CD4-positive, alpha-beta T cell treated with Interleukin-6 at 100 ng/mL for 8 hours (primary cell): Measurements from ENCODE around the gene BMPR1A.
"Not testable (repeated sequence)": the region's sequence is repeated elsewhere in the genome, so short reads cannot be mapped to it uniquely, and the experiment has no call there.

Source experiments
- DNase-seq: peaks from one replicate; pipeline ENCODE4 v3.0.0-alpha.2; 2020; ENCODE audit warnings: mixed read lengths, low spot score

BMPR1A gene

DNA sequence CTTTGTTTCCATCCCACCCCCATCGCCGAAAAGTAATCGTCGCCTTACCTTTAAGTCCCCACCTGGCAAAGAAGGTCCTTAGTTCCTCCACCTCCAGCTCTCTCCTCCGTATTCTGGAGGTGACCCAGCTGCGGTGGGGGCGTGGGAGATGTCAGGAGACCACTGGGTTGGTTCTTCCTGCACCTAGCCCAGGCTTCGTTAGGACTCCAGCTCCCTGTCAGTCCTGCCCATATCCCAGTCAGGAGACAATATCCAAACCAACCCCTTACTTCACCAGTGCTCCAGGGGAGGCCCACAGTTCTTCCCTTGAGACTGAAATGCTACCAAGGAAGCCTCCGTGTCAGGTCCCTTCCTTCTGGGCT is 212.6 kb downstream of the BMPR1A start:
- DNase-seq = no peak

DNA sequence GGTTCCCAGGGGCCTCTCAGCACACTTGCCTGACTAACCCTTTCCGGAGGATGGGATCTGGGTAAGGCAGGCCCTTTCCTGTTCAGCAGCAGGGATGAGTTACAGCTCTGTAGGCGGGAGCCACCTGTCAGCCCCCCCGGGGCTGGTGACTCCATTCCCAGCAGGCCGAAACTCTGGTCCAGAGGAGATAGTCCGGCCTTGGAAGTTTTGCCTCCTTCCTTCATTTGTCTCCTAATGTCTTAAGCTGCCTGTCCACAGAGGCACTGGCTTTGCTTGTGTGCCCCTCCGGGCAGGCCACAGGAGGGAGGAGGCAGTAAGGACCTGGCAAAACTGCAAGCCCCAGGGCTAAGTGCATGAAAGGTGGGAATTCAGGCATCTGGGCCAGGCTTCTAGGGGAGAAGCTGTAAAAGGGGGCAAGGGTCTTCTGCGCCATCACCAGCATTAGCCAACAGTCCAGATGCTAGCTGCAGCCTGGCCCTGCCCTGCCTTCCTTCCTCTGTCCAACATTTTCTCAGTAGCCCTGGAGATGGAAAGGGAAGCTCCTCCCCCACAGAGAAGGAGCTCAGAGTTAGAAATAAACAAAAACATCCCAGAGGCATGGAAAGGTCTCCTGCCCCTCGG is 213.1 kb downstream of the BMPR1A start:
- no peak for DNase-seq

DNA sequence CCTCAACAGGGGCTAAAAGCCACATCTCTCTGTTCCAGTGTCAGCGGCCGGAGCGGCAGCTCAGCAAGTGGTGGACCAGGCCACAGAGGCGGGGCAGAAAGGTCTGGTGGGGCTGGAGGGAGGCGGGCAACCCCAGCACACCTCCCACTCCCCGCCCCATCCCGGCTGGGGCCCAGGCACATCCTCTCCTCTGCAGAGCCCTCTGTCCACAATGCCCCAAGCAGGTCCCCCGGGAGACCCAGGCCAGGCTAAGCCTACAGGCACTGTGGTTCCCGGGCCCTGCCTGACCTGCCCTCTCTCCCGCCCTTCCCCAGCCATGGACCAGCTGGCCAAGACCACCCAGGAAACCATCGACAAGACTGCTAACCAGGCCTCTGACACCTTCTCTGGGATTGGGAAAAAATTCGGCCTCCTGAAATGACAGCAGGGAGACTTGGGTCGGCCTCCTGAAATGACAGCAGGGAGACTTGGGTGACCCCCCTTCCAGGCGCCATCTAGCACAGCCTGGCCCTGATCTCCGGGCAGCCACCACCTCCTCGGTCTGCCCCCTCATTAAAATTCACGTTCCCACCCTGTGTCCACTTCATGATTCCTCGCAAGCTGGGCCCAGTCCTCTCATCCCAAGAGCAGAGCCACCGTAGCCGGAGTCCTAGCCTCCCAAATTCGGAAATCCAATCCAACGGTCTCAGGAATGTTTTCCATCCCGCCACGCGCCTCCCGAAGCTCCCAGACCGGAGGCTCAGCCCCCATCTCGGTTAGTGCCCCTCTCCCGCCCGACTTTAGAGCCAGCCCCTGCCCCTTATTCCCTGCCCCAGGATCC is 214.0 kb downstream of the BMPR1A start:
- no peak for DNase-seq

DNA sequence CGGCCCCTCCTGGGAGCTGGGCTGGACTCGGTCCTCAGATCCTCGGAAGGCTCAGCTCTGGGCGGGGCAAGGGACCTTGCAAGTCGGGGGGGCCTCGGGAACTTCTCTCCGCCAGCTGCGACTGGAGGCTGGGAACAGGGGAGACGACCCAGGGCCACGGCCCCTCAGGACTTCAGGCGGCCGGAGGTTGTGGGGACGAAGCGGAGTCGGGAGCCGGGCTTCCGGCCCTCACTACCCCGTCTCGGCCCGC is 214.5 kb downstream of the BMPR1A start:
- no peak for DNase-seq

DNA sequence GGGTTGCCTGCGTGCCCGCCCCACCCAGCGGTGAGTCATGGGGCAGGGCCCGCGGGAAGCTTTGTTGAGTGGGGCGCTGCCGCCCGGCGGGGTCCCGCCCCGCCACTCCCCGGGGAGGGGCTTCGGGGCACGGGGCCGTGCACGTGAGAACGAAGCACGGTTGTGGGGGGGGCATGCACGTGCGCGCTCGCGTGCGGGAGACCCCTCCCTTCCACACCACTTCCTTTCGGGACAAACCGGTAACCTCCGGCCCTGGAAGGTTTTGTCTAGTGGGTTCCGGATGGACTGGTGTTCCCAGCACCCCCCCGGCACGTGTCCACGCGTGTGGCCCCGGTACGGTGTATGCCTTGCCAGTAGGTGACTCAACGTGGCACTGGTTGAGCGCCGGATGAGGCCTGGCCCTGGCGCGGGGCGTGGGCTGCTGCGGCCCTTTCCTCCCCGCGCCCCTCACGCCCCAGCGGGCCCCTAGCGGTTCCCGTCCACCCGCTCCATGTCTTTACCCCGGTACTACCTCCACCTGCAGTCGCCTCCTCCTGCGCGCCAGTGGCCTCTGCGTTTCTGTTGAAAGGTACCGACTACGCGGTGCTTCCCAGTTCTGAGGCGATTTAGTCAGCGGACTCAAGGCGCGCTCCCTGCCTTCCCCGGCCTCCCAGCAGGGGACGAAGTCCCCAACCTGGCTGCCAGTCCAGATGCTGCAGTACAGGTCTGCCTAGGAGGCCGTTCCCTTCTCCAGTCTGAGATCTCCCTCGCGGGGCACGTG is 215.0 kb downstream of the BMPR1A start:
- peak; percentile 89 for DNase-seq

DNA sequence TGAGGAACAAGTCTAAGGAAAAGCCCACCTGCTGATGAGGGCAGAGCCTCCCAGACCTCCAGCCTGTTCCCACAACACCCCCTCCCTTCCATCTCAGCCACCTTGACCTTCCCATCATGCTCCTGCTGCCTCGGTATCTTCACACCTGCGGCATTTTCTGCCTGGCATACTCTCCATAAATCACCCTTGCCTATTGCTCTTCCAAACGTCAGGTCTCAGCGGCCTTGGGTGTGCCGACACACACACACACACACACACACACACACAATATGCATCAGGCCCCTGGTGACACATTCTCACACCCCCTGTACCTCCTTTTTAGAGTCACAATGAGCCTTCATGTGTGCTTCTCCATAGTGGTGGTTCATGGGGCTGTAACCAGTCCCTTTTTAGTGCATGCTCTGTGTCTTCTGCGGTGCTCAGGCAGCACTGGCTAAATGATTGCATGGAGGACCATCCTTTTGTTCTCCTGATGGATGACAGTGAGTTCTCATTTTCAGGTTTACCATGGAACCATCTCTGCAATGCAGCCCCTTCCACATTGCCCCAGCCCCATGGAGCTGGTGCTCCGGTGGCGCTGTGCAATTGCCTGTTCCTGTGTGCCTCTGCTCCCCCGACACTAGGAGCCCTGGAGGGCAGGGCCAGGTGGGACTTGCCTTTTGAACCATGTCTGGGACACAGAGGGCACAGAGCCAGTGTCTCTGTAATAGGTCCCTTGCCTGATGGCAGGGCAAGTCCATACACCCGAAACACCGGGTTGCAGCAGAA is 216.4 kb downstream of the BMPR1A start:
- DNase-seq = no peak

DNA sequence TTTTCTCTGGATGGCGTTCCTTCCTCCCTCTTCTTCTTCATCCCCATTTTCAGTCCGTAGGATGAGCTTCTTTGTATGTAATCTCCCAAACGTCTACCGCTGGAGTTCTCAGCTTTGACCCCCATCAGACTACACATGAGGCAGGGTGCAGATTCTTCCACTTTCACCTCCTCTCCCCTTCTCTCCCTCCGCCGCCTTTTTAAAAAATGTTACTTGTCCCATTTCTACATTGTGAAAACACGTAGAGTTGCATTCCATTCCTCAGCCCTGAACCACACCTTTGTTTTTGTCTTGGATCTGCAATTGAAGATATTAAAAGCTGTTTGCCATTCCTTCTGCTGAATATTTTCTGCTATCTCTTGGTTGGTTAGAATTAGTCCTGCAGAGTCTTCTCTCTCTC is 218.1 kb downstream of the BMPR1A start:
- DNase-seq = no peak

DNA sequence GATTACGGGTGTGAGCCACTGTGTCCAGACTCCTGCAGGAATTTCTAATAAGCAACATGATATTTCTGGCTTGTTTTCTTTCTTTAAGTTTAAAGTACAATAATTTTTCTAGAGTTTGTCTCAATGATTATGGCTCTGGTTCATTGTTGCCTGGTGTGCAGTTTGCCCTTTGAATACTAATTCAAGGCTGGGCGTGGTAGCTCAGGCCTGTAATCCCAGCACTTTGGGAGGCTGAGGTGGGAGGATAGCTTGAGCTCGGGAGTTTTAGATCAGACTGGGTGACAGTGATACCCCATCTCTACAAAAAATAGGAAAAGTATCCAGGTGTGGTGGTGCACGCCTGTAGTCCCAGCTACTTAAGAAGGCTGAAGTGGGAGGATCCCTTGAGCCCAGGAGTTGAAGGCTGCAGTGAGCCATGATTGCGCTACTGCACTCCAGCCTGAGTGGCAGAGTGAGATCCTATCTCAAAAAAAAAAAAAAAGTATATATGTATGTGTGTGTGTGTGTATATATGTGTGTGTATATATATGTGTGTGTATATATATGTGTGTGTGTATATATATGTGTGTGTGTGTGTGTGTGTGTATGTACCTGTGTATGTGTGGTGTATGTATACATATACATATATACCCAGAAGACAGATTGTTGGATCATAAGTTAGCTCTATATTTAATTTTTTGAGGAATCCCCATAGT is 220.1 kb downstream of the BMPR1A start:
- DNase-seq = no peak

DNA sequence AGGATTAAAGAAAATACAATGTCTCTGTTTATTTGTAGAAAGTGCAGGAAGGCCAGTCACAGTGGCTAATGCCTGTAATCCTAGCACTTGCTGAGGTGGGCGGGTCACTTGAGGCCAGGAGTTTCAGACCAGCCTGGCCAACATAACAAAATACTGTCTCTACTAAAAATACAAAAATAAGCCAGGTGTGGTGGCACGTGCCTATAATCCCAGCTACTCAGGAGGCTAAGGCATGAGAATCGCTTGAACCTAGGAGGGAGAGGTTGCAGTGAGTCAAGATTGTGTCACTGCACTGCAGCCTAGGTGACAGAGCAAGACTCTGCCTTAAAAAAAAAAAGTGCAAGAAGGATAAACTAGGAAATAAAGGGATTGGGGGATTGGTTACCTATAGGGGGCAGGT is 222.0 kb downstream of the BMPR1A start:
- not testable (repeated sequence) for DNase-seq

DNA sequence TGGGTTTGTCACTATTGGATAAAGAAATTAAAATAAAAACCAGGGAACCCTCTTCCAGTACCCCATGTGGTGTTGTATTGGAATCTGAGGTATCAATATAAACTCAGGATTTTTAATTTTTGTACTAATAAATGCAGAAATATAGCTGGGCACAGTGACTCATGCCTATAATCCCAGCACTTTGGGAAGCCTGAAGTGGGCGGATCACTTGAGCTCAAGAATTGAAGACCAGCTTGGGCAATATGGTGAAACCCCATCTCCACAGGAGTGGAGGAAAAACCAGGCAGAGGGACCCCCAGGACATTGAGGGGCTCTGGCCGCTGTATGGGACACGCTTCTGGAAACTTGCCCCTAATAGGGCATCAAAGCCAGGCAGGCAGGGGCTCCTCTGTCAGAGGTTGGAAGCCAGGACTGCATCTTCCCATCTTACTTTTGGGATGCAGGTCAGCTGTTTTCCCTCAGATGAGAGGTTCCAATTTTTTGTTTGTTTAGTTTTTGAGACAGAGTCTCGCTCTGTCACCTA is 222.9 kb downstream of the BMPR1A start:
- no peak for DNase-seq

DNA sequence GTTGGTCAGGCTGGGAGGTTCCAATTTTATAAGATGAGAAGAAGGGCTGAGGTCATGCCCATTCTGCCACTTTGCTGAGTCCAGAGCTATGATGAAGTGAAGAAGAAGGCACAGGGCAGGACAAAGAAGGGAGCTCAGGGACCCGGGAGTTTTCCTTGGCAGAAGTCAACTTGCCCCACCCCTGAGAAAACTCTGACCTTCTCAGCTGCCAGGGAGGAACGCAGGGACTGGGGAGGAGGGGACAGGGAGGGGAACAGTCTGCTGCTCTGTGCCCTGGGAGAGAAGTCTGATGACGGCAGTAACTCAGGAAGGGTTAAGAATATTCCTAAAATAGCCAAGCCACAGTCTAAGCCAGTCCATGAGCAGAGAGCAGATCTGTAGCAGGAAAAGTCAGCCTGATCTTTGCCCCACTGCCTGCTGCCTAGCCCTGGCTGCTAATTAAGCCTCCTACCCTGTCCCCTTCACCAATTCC is 223.6 kb downstream of the BMPR1A start:
- no peak for DNase-seq

DNA sequence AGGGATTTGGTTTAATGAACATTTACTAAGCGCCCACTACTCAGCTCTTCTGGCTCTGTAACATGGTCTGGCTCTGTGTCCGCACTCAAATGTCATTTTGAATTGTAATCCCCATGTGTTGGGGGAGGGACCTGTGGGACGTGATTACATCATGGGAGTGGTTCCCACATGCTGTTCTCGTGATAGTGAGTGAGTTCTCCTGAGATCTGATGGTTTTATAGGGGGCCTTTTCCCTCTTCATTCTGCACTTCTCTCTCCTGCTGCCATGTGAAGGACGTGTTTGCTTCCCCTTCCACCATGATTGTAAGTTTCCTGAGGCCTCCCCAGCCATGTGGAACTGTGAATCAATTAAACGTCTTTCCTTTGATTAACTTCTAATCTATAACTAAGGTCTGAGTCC is 224.6 kb downstream of the BMPR1A start:
- not testable (repeated sequence) for DNase-seq

DNA sequence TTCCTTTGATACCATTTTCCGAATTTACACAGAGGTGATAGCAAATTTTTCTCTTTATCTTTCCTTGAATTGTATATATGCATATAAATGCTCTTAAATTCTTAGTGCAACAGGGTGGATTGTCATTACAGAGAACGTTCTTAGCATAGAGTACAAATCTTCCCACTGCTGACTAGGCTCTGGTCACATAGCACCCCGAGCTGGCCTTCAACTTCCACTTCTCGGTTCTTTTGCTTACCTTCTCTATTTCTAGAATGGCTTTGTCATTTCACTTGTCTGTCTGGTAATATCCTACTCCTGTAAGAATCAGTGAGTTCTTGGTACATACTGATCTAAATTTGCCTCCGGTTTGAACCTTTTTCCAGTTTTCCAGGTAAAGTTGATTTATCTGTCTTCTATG is 225.3 kb downstream of the BMPR1A start:
- no peak for DNase-seq
